Measurements from ENCODE around the gene XBP1.
"Not testable (repeated sequence)": the region's sequence is repeated elsewhere in the genome, so short reads cannot be mapped to it uniquely, and the experiment has no call there.

The XBP1 gene

GRCh38 chr22:28826921-28827320, 26.6 kb upstream of the XBP1 start:
- H3K4me1 ChIP-seq (ENCODE audit: insufficient read depth, low read length): no peaks in the 10 kb centered on the region
- no peak overlapping the region for H3K9ac ChIP-seq (ENCODE audit: low read depth, low read length)
- no peaks in the 10 kb centered on the region for H3K9me3 ChIP-seq (ENCODE audit: control insufficient read depth, insufficient read depth, low read length)
- no peaks in the 10 kb centered on the region for H3K36me3 ChIP-seq (ENCODE audit: insufficient read depth, low read length)

GRCh38 chr22:28826430-28826829, 26.1 kb upstream of the XBP1 start:
- not testable (repeated sequence) for H3K36me3 ChIP-seq (ENCODE audit: insufficient read depth, low read length); H3K4me1 ChIP-seq (ENCODE audit: insufficient read depth, low read length); H3K9me3 ChIP-seq (ENCODE audit: control insufficient read depth, insufficient read depth, low read length); H3K9ac ChIP-seq (ENCODE audit: low read depth, low read length)

GRCh38 chr22:28824455-28824854, 24.1 kb upstream of the XBP1 start:
- H3K4me1 ChIP-seq (ENCODE audit: insufficient read depth, low read length); H3K9me3 ChIP-seq (ENCODE audit: control insufficient read depth, insufficient read depth, low read length); H3K9ac ChIP-seq (ENCODE audit: low read depth, low read length); H3K36me3 ChIP-seq (ENCODE audit: insufficient read depth, low read length): not testable (repeated sequence)

GRCh38 chr22:28822930-28823551, 22.7 kb upstream of the XBP1 start:
- H3K9ac ChIP-seq (ENCODE audit: low read depth, low read length): no peak overlapping the region
- H3K9me3 ChIP-seq (ENCODE audit: control insufficient read depth, insufficient read depth, low read length): no peaks in the 10 kb centered on the region
- no peaks in the 10 kb centered on the region for H3K36me3 ChIP-seq (ENCODE audit: insufficient read depth, low read length)
- 0 out of 2 replicates have a peak, but pooled peaks cover 7% of the 10 kb centered on the region for H3K4me1 ChIP-seq (ENCODE audit: insufficient read depth, low read length)

GRCh38 chr22:28821452-28821851, 21.1 kb upstream of the XBP1 start:
- H3K4me1 ChIP-seq (ENCODE audit: insufficient read depth, low read length): 0 out of 2 replicates have a peak, but pooled peaks cover 7% of the 10 kb centered on the region
- no peaks in the 10 kb centered on the region for H3K9me3 ChIP-seq (ENCODE audit: control insufficient read depth, insufficient read depth, low read length)
- H3K36me3 ChIP-seq (ENCODE audit: insufficient read depth, low read length): no peaks in the 10 kb centered on the region
- H3K9ac ChIP-seq (ENCODE audit: low read depth, low read length): no peak overlapping the region

- Histone ChIP-seq H3K36me3 (ENCODE audit: insufficient read depth, low read length) (no peaks in the 10 kb centered on the region), H3K9ac (ENCODE audit: low read depth, low read length) (no peak overlapping the region), H3K4me1 (ENCODE audit: insufficient read depth, low read length) (0 out of 2 replicates have a peak, but pooled peaks cover 7% of the 10 kb centered on the region), H3K9me3 (ENCODE audit: control insufficient read depth, insufficient read depth, low read length) (no peaks in the 10 kb centered on the region)
Observed at GRCh38 chr22:28820885-28821284, 20.5 kb upstream of the XBP1 start.

GRCh38 chr22:28819253-28820096, 19.1 kb upstream of the XBP1 start:
- H3K9me3 ChIP-seq (ENCODE audit: control insufficient read depth, insufficient read depth, low read length): no peaks in the 10 kb centered on the region
- no peak overlapping the region for H3K9ac ChIP-seq (ENCODE audit: low read depth, low read length)
- no peaks in the 10 kb centered on the region for H3K36me3 ChIP-seq (ENCODE audit: insufficient read depth, low read length)
- 0 out of 2 replicates have a peak, but pooled peaks cover 7% of the 10 kb centered on the region for H3K4me1 ChIP-seq (ENCODE audit: insufficient read depth, low read length)

- H3K4me1 ChIP-seq (ENCODE audit: insufficient read depth, low read length): 0 out of 2 replicates have a peak, but pooled peaks cover 7% of the 10 kb centered on the region
- no peaks in the 10 kb centered on the region for H3K36me3 ChIP-seq (ENCODE audit: insufficient read depth, low read length)
- no peak overlapping the region for H3K9ac ChIP-seq (ENCODE audit: low read depth, low read length)
- no peaks in the 10 kb centered on the region for H3K9me3 ChIP-seq (ENCODE audit: control insufficient read depth, insufficient read depth, low read length)
Observed at GRCh38 chr22:28817919-28818859, 17.8 kb upstream of the XBP1 start.

- Histone ChIP-seq H3K9ac (ENCODE audit: low read depth, low read length) (no peak overlapping the region), H3K4me1 (ENCODE audit: insufficient read depth, low read length) (0 out of 2 replicates have a peak, but pooled peaks cover 7% of the 10 kb centered on the region), H3K9me3 (ENCODE audit: control insufficient read depth, insufficient read depth, low read length) (no peaks in the 10 kb centered on the region)
Observed at GRCh38 chr22:28817064-28817463, 16.7 kb upstream of the XBP1 start.

GRCh38 chr22:28815729-28816128, 15.4 kb upstream of the XBP1 start:
- H3K9me3 ChIP-seq (ENCODE audit: control insufficient read depth, insufficient read depth, low read length): no peaks in the 10 kb centered on the region
- H3K36me3 ChIP-seq (ENCODE audit: insufficient read depth, low read length): no peaks in the 10 kb centered on the region
- H3K4me1 ChIP-seq (ENCODE audit: insufficient read depth, low read length): 0 out of 2 replicates have a peak, but pooled peaks cover 7% of the 10 kb centered on the region
- H3K9ac ChIP-seq (ENCODE audit: low read depth, low read length): no peak overlapping the region

More at GRCh38 chr22:28817064-28817463, 16.7 kb upstream of the XBP1 start:
- H3K36me3 ChIP-seq (ENCODE audit: insufficient read depth, low read length): no peaks in the 10 kb centered on the region

GRCh38 chr22:28815111-28815510, 14.7 kb upstream of the XBP1 start:
- Histone ChIP-seq H3K36me3 (ENCODE audit: insufficient read depth, low read length) (no peaks in the 10 kb centered on the region), H3K9ac (ENCODE audit: low read depth, low read length) (no peak overlapping the region), H3K4me1 (ENCODE audit: insufficient read depth, low read length) (0 out of 2 replicates have a peak, but pooled peaks cover 7% of the 10 kb centered on the region), H3K9me3 (ENCODE audit: control insufficient read depth, insufficient read depth, low read length) (no peaks in the 10 kb centered on the region)

- no peak overlapping the region for H3K9ac ChIP-seq (ENCODE audit: low read depth, low read length)
- 0 out of 2 replicates have a peak, but pooled peaks cover 7% of the 10 kb centered on the region for H3K4me1 ChIP-seq (ENCODE audit: insufficient read depth, low read length)
- H3K36me3 ChIP-seq (ENCODE audit: insufficient read depth, low read length): no peaks in the 10 kb centered on the region
- H3K9me3 ChIP-seq (ENCODE audit: control insufficient read depth, insufficient read depth, low read length): no peaks in the 10 kb centered on the region
Observed at GRCh38 chr22:28813772-28814518, 13.6 kb upstream of the XBP1 start.

GRCh38 chr22:28812516-28812915, 12.1 kb upstream of the XBP1 start:
- no peaks in the 10 kb centered on the region for H3K9me3 ChIP-seq (ENCODE audit: control insufficient read depth, insufficient read depth, low read length)
- H3K4me1 ChIP-seq (ENCODE audit: insufficient read depth, low read length): peaks cover 4% of the 10 kb centered on the region
- H3K36me3 ChIP-seq (ENCODE audit: insufficient read depth, low read length): no peaks in the 10 kb centered on the region
- H3K9ac ChIP-seq (ENCODE audit: low read depth, low read length): no peak overlapping the region
